K562 (cell line): ENCODE results near the gene ANKRD11. TPM values are rescaled to one million over a fixed set of nuclear protein-coding genes. Genes with fewer than 3 reads are reported as not detected.

Source experiments
- ATAC-seq: fragments of 200-7000 bp; cut with Tn5 transposase; 3 replicates; pipeline ENCODE4 v1.9.1; 2020; ENCODE audit warnings: moderate library complexity
- BruUV-seq: library from RNA; stranded (reverse); fragments of 400-500 nt; replicated peaks from 2 replicates; lab custom pipeline; 2021; lab: Mats Ljungman, UMichigan
- CTCF ChIA-PET: fragments of 300-600 bp; formaldehyde crosslinking; extraction: SDS; loops from one replicate; lab custom pipeline; 2021; ENCODE audit warnings: low intra/inter-chr PET ratio; lab: Yijun Ruan, JAX
- POLR2A ChIA-PET: fragments of 300-600, 350-650 bp; sonication (Branson Sonifier 250); formaldehyde crosslinking; extraction: SDS; loops from one replicate; lab custom pipeline; 2021; ENCODE audit warnings: antibody characterized with exemption, inconsistent platforms; lab: Yijun Ruan, JAX
- DNase-seq, 4 experiments: peaks; one replicate each; pipeline versions ENCODE4 v3.0.0 to v3.0.0-alpha.2; 2011 to 2018; ENCODE audit warnings: low spot score in 3 of 4, mixed read lengths in 3 of 4; ENCODE audit errors: extremely low read depth in 1 of 4
- FAIRE-seq: peaks from 2 replicates; lab custom pipeline; 2011; peaks lifted over from hg19 to GRCh38; lab: Jason Lieb, UNC
- H2AFZ ChIP-seq: 2 replicates; pipeline ENCODE4 v1.6.0; 2011; ENCODE audit warnings: low read depth, low read length, control low read depth, inconsistent platforms
- H3K27ac ChIP-seq: fragments of 200-600 bp; 3 replicates; pipeline ENCODE4 v1.8.0; 2011; ENCODE audit warnings: low read depth, mild to moderate bottlenecking, control low read depth, inconsistent platforms, low read length, moderate library complexity, mixed read lengths; ENCODE audit errors: extremely low read depth
- H3K27me3 ChIP-seq, 2 experiments: fragments of 300-600 bp in 1 of 2; 2 replicates in 1 of 2; 3 replicates in 1 of 2; pipeline versions ENCODE4 v1.6.0 to v1.8.0; 2011; ENCODE audit warnings: inconsistent platforms in 2 of 2, low read length in 2 of 2, mild to moderate bottlenecking in 1 of 2, mixed read lengths in 1 of 2, moderate library complexity in 1 of 2; ENCODE audit not compliant: control insufficient read depth in 2 of 2, insufficient read depth in 2 of 2
- H3K36me3 ChIP-seq: fragments of 300-600 bp; 3 replicates; pipeline ENCODE4 v1.8.0; 2011; ENCODE audit warnings: mild to moderate bottlenecking, low read length, inconsistent platforms; ENCODE audit not compliant: control insufficient read depth, insufficient read depth
- H3K4me1 ChIP-seq, 2 experiments: fragments of 200-600 bp in 1 of 2; replicated peaks in 1 of 2; 2 replicates in 1 of 2; 3 replicates in 1 of 2; pipeline versions ENCODE4 v1.5.1 to v1.8.0; 2011; ENCODE audit warnings: inconsistent platforms in 2 of 2, low read length in 2 of 2, mild to moderate bottlenecking in 1 of 2, mixed read lengths in 1 of 2, moderate library complexity in 1 of 2; ENCODE audit not compliant: control insufficient read depth in 2 of 2, insufficient read depth in 2 of 2
- H3K4me2 ChIP-seq: 2 replicates; pipeline ENCODE4 v1.6.1; 2011; ENCODE audit warnings: low read length, control low read depth, inconsistent platforms, mixed read lengths; ENCODE audit not compliant: insufficient read depth
- H3K4me3 ChIP-seq: fragments of 200-600 bp; sonication (generic), shearing (Covaris generic); 2 replicates; pipeline ENCODE4 v1.5.1; 2016; ENCODE audit warnings: control low read depth, inconsistent platforms
- H3K79me2 ChIP-seq: fragments of 200-600 bp; 3 replicates; pipeline ENCODE4 v1.8.0; 2011; ENCODE audit warnings: low read length, inconsistent platforms; ENCODE audit not compliant: control insufficient read depth, insufficient read depth
- H3K9ac ChIP-seq, 2 experiments: 2 replicates each; pipeline versions ENCODE4 v1.6.0 to v1.6.1; 2011; ENCODE audit warnings: low read depth in 2 of 2, low read length in 2 of 2, control low read depth in 1 of 2, inconsistent platforms in 1 of 2, mild to moderate bottlenecking in 1 of 2, mixed read lengths in 1 of 2; ENCODE audit not compliant: insufficient read depth in 1 of 2
- H3K9me1 ChIP-seq: one replicate; pipeline ENCODE4 v1.6.0; 2011; ENCODE audit warnings: inconsistent platforms, mild to moderate bottlenecking, low read length, moderate library complexity; ENCODE audit not compliant: control insufficient read depth, insufficient read depth
- H3K9me3 ChIP-seq: replicated peaks from 2 replicates; pipeline ENCODE4 v1.5.1; 2011; ENCODE audit warnings: low read depth, low read length, inconsistent platforms; ENCODE audit not compliant: control insufficient read depth, insufficient read depth
- H4K20me1 ChIP-seq: replicated peaks from 2 replicates; pipeline ENCODE4 v1.6.1; 2011; ENCODE audit warnings: low read length, inconsistent platforms, mixed read lengths; ENCODE audit not compliant: control insufficient read depth, insufficient read depth
- C11orf30 ChIP-seq: fragments of 450-650 bp; IDR thresholded peaks from 2 replicates; pipeline ENCODE4 v1.6.1; 2016; ENCODE audit warnings: low read depth, mild to moderate bottlenecking
- FOXP1 ChIP-seq: sonication (generic); formaldehyde crosslinking; IDR thresholded peaks from 2 replicates; pipeline ENCODE4 v1.8.0; 2022; ENCODE audit warnings: mild to moderate bottlenecking, missing genetic modification reagents
- HDAC8 ChIP-seq: fragments of 450-650 bp; IDR thresholded peaks from 2 replicates; pipeline ENCODE4 v1.6.1; 2016; ENCODE audit warnings: mild to moderate bottlenecking, missing genetic modification characterization, moderate library complexity, missing compliant biosample characterization
- MAFF ChIP-seq: IDR thresholded peaks from 2 replicates; pipeline ENCODE4 v1.6.1; 2012; ENCODE audit warnings: low read length, improper control_type of control experiment
- MAFG ChIP-seq: fragments of 450-650 bp; conservative IDR thresholded peaks from 2 replicates; pipeline ENCODE4 v1.6.1; 2016; ENCODE audit warnings: missing genetic modification characterization, missing compliant biosample characterization
- MAFK ChIP-seq: IDR thresholded peaks from 2 replicates; pipeline ENCODE4 v1.6.1; 2011; ENCODE audit warnings: low read length, improper control_type of control experiment
- ZNF316 ChIP-seq: fragments of 450-650 bp; IDR thresholded peaks from 2 replicates; pipeline ENCODE4 v1.6.1; 2016
- WGBS: fragments of 100-300 bp; shearing (Covaris generic); methylation state at CpG from one replicate; pipeline ENCODE4 v1.1.6; 2016; ENCODE audit warnings: low coverage, mixed read lengths; ENCODE audit not compliant: insufficient coverage; ENCODE audit errors: missing lambda C conversion rate; 5-methylcytosine and 5-hydroxymethylcytosine counted together
- in situ Hi-C: fragments of 300-500 bp; cut with MboI; formaldehyde crosslinking; loops from 4 replicates; pipeline ENCODE4 v1.15.0; 2018; ENCODE audit warnings: inconsistent platforms, mixed read lengths
- intact Hi-C: fragments of 100-400 bp; cut with micrococcal nuclease; formaldehyde crosslinking; loops from 2 replicates; pipeline ENCODE4 v1.14.2; 2022
- polyA plus RNA-seq, 8 experiments: library from polyadenylated mRNA; depleted of rRNA in 4 of 8; stranded (reverse) in 5 of 8; unstranded in 3 of 8; fragments of >200 nt; fragmentation: Nextera tagmentation in 2 of 8; fragmentation: Illumina TruSeq in 1 of 8; extraction: Ambion mirVana in 2 of 8; extraction: Trizol in 1 of 8; gene quantifications; 2 replicates each; pipeline versions ENCODE4 v1.2.1 to v1.2.3, GENCODE V29; 2011 to 2014; ENCODE audit warnings: inconsistent platforms in 1 of 8, missing spikeins in 1 of 8
- total RNA-seq, 7 experiments: library from RNA; depleted of rRNA in 6 of 7; stranded (reverse); fragments of >200 nt in 6 of 7; fragmentation: Illumina TruSeq in 2 of 7; extraction: Trizol in 2 of 7; gene quantifications; 2 replicates each; pipeline versions ENCODE4 v1.2.1 to v1.2.3, GENCODE V29; 2011 to 2021; ENCODE audit warnings: low replicate concordance in 1 of 7
- TF ChIP-seq, protein P1 (sequence below): fragments of 250-450 bp; sonication (Bioruptor Pico); IDR thresholded peaks from 2 replicates; pipeline ENCODE4 v1.8.0; 2022; ENCODE audit warnings: moderate library complexity, mild to moderate bottlenecking, inconsistent platforms

ANKRD11 gene
- total and polyA plus RNA-seq, 9 of the 15 experiments (the other 6 are each of a cell fraction or from before 2014, with no cell fraction given) = 4.7 to 126 (median 31.7) TPM

DNA sequence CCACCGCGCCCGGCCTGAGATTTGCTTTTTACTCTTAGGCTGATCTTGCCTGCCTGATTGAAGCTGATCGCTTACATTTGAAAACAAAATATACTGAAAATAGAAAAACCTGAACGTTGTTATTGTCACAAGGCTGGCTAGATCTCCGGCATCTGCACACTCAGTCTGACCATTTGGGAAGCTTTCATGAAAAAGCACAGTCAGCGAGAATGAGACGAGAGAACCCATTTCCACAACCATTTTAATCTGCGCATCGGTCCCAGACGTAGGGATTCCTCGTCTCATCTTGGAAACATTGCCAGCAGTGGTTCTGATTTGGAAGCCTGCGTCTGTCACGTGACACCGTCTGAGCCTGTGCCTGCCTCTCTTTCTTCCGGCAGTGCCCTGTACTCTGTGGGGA is 38.7 kb upstream of the ANKRD11 start:
- ChIA-PET POLR2A (interaction anchor here (1.0 kb wide), 1 partner anchor 22 kb away, joined by 3 read pairs; no protein-coding TSS in a partner anchor), CTCF (no interaction called here)
- FAIRE-seq (no peak), ATAC-seq (no peak), DNase-seq (no peak)
- Histone ChIP-seq H4K20me1 (no peaks in the 10 kb centered on the region), H3K27ac (no peak overlapping the region), H3K79me2 (no peaks in the 10 kb centered on the region), H3K4me1 (peaks cover 0 to under 1% of the 10 kb centered on the region in 2 experiments; a peak in 1 of 5 replicates), H3K27me3 (no peaks in the 10 kb centered on the region), H3K9me1 (no peaks in the 10 kb centered on the region), H3K9me3 (no peaks in the 10 kb centered on the region), H3K9ac (no peak overlapping the region), H3K4me2 (no peak overlapping the region), H3K36me3 (peaks cover 94% of the 10 kb centered on the region), H2AFZ (no peak overlapping the region), H3K4me3 (no peak overlapping the region)
- WGBS = 97% methylated on average over 16 of the region's 16 CpGs
- BruUV-seq = no TSS peak
- intact Hi-C loops = no loop called here
- TF ChIP-seq, protein P1, sequence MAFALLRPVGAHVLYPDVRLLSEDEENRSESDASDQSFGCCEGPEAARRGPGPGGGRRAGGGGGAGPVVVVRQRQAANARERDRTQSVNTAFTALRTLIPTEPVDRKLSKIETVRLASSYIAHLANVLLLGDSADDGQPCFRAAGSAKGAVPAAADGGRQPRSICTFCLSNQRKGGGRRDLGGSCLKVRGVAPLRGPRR (CRISPR knock-in tag) = no peak
- TF ChIP-seq ZNF316 = peak; percentile 73
- TF ChIP-seq MAFK = peak; percentile 52; the same call in 1 of the 2 replicates
- no peak for TF ChIP-seq FOXP1 (CRISPR knock-in tag)
- peak; percentile 47; the same call in 1 of the 2 replicates for TF ChIP-seq MAFF
- TF ChIP-seq HDAC8 (tag) = no peak
- peak; percentile 61 for TF ChIP-seq C11orf30
- TF ChIP-seq MAFG (tag) = 0 out of 2 replicates have a peak, but pooled peaks have one; percentile 31
- in situ Hi-C loops = no loop called here
